ENCODE measurements around the gene MYH16.
"Not testable (repeated sequence)": the region's sequence is repeated elsewhere in the genome, so short reads cannot be mapped to it uniquely, and the experiment has no call there.

The MYH16 gene

DNA sequence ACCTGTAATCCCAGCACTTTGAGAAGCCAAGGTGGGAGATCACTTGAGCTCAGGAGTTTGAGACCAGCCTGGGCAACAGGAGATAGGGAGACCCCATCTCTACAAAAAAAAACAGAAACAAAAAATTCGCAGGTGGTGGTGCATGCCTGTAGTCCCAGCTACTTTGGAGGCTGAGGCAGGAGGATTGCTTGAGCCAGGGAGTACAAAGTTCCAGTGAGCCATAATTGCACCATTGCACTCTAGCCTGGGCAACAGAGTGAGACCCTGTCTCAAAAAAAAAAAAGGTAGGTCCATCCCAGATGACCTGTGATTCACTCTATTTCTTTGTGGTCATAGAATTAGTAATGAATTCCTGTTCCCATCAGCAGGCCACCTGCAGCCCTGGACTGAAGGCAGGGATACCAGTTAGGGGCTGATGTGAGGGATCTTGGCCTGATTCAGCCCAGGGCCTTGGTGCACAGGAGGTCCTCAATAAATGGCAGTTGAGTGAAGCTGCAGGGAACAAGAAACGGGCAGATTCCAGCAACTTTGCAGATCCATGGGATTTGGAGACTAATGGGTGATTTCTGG lies at the start of gene MYH16:
Gene MYH16 (plus strand): TSS at position 364 of the 570 bp plus-strand sequence.
- DNase-seq = no peak

DNA sequence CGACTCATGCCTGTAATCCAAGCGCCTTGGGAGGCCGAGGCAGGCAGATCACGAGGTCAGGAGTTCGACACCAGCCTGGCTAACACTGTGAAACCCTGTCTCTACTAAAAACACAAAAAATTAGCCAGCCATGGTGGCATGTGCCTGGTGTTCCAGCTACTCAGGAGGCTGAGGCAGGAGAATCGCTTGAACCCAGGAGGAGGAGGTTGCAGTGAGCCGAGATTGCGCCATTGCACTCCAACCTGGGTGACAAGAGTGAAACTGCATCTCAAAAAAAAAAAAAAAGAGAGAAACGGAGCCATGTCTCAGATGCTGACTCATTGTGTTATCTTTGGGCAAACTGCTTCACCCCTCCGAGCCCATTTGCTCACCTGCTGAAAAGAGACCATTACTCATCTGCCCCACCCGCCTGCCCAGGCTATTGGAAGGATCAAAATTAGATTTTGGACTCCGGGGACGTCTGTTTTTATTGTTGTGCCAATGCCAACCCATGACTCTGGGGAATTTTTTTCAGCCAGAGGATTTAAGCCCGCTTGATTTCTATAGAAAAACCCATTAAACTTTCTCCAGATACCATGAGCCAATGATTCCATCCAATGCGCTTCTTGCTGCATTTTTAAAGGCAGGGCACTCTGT lies 48.3 kb upstream of the MYH16 start:
- not testable (repeated sequence) for DNase-seq

GRCh38 chr7:99224899-99225265 lies 47.8 kb upstream of the MYH16 start:
- no peak for DNase-seq

GRCh38 chr7:99229234-99229633 lies 43.4 kb upstream of the MYH16 start:
- no peak for DNase-seq

DNA sequence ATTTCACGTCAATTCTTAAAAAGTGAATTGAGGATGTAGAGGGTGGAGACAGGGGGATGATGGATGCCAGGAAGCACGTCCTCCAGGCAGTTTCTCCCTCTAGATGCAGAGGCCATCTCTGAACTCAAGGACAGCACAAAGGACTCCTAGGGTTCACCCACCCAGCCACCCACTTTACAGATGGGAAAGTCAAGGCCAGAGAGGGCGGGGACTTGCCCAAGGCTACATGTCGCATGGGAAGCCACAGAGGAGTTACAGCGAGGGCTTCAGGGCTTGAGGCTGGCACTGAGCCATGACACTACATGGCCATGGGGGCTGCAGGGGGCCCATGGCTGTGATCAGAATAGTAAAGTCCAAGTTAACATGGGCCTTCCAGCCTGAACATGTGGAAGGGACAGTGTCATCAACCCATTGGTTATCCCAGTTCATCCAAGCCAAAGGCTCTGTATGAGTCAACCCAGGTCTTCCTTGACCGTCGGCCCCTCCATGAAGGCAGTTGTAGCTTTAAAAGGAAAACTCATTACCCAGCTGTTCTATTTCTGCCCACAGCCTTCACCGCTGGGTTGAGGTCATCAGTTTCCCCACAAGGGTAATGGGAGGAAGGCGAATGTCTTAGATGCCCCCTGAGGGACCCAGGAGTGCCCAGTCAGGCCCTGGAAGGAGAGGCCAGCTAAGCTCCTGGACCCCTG lies 40.4 kb upstream of the MYH16 start:
- DNase-seq = no peak

- DNase-seq = not testable (repeated sequence)
Measured at GRCh38 chr7:99232955-99233354, 39.7 kb upstream of the MYH16 start.

- DNase-seq = no peak
Measured at GRCh38 chr7:99234185-99234584, 38.5 kb upstream of the MYH16 start.

- no peak for DNase-seq
Measured at GRCh38 chr7:99235925-99236324, 36.7 kb upstream of the MYH16 start.

GRCh38 chr7:99237876-99238275 lies 34.8 kb upstream of the MYH16 start:
- DNase-seq = not testable (repeated sequence)

- DNase-seq = no peak
Measured at GRCh38 chr7:99238558-99239341, 33.9 kb upstream of the MYH16 start.

DNA sequence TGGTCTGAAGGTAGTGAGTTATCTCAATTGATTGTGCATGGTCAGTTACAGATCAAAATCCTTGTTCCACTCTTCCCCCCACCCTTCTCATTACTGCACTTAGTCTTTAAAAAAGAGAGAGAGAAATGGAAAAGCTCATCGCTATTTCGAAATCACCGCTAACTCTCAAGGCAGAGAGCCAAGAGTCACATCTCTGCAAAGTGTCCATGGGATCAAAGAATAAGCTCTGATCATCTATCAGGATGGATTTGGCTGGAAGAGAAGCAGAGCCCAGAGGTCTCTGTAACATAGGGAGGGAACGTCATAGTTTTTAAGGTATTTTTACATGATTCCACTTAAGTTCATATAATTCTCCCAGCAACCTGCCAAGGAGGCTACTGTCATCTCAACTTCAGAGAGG lies 30.0 kb upstream of the MYH16 start:
- no peak for DNase-seq

DNA sequence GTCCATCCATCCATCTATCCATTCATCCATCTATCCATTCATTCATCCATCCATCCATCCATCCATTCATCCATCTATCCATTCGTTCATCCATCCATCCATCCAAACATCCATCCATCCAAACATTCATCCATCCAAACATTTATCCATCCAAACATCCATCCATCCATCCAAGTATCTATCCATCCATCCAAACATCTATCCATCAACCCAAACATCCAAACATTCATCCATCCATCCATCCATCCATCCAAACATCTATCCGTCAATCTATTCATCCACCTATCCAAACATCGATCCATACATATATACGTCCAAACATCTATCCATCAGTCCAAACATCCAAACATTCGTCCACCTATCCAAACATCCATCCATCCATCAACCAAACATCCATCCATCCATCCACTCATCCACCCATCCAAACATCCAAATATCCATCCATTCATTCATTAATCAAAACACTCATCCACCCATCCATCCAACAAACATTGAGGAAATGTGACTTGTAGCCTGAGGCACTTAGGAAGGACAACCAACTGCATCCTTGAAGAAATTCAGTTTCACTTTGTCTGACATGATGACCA lies 28.8 kb upstream of the MYH16 start:
- no peak for DNase-seq

DNA sequence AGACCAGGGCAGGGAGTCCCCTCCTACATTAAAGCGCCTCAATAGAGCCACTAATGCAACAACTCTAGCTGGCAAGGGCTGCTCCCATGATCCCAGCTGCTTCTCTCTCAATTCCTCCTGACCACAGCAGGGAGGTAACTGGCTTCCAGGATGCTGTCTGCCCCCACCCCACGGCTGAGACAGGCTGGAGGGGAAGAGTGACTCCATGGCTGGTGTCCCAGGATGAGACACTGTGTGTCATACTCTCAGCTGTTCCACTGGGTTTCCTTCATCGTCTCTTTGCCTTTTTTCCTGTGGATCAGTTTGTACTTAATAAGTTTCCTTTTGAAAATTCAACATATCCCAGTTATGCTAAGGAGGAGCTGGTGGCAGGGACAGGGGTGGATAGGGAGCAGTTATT lies 27.7 kb upstream of the MYH16 start:
- no peak for DNase-seq

GRCh38 chr7:99248391-99249095 lies 24.1 kb upstream of the MYH16 start:
- DNase-seq = peak; percentile 13

GRCh38 chr7:99249985-99250575 lies 22.6 kb upstream of the MYH16 start:
- no peak for DNase-seq

GRCh38 chr7:99252166-99252895 lies 20.3 kb upstream of the MYH16 start:
- DNase-seq = no peak

GRCh38 chr7:99253369-99253768 lies 19.3 kb upstream of the MYH16 start:
- DNase-seq = no peak

DNA sequence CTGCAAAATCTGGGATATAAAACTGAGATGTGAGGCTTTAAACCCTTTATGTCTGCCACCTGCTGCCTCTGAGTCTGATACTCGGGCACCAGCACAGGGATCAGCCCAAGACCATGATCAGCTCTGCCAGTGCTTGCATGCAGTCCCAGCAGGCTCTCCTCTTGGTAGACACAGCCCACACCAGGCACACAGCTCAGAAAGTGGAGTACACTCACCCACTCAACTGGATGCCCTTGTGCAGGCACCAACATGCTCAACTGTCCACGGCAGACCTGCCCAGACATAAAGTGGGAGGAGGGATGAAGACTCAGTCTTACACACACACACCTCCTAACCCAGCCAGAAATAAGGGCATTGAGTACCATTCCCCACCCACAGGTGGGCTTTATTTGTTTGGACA lies 18.2 kb upstream of the MYH16 start:
- no peak for DNase-seq

DNA sequence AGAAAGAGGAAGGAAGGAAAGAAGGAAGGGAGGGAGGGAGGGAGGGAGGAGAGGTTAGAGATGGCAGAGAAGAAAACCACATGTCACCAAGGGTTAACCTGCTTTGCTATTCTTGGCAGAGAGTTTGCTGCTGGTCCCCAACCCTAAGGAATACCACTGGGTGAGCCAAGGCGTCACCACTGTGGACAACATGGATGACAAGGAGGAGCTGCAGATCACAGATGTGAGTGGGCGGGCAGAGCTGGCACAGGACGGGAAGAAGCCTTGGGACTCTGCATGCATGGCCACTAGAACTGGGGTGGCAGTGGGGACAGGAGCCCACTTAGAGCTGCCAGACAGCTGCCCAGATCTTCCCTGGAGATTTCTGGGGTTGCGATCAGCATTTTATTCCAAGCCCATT lies 17.2 kb upstream of the MYH16 start:
- no peak for DNase-seq

GRCh38 chr7:99257065-99257464 lies 15.6 kb upstream of the MYH16 start:
- DNase-seq = no peak

DNA sequence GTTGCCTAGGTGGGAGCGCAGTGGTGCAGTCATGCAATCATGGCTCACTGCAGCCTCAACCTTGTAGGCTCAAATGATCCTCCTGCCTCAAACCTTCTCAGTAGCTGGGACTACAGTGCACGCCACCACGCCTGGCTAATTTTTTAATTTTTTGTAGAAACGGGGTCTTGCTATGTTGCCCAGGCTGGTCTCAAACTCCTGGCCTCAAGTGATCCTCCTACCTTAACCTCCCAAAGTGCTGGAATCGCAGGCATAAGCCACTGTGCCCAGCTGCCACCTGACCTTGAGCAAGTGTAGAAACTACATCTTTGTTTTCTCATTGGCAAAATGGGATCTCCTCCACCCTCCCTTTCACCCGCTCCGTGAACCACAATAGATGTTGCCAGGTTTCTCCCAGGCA lies 15.0 kb upstream of the MYH16 start:
- DNase-seq = no peak

DNA sequence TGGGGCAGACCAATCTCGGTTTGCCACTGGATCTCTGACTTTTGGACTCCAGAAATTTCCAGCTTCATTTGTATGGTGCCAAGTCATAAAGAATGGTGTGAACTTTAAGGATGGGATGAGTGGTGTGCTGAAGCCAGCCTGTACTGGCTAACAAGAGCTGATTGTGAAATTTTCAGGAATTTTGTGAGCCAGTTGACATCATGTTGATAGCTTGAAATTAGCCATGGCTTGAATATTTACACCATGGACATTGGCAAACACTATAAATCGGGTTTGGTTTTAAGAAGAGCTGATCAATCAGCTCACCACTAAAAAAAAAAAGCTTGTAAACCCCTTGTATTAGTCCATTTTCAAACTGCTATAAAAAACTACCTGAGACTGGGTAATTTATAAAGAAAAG lies 14.1 kb upstream of the MYH16 start:
- no peak for DNase-seq
